ENCODE data around the gene ZNF593OS.

The ZNF593OS gene

GRCh38 chr1:26188477-26188876, 16.8 kb upstream of the ZNF593OS start:
- in situ Hi-C loops (cut with MboI; ENCODE audit: low sequenced_read_pairs, unreplicated experiment) = no loop called here
- TF ChIP-seq CTCF (IDR thresholded peaks at IDR 0.05; ENCODE audit: borderline replicate concordance, control extremely low read depth, extremely low read depth, insufficient read depth, missing control alignments) = no peak
- DNase-seq (ENCODE audit: low spot score) = no peak

GRCh38 chr1:26187882-26188281, 16.2 kb upstream of the ZNF593OS start:
- in situ Hi-C loops (cut with MboI; ENCODE audit: low sequenced_read_pairs, unreplicated experiment) = no loop called here
- DNase-seq (ENCODE audit: low spot score) = no peak
- no peak for TF ChIP-seq CTCF (IDR thresholded peaks at IDR 0.05; ENCODE audit: borderline replicate concordance, control extremely low read depth, extremely low read depth, insufficient read depth, missing control alignments)

- in situ Hi-C loops (cut with MboI; ENCODE audit: low sequenced_read_pairs, unreplicated experiment) = no loop called here
- no peak for TF ChIP-seq CTCF (IDR thresholded peaks at IDR 0.05; ENCODE audit: borderline replicate concordance, control extremely low read depth, extremely low read depth, insufficient read depth, missing control alignments)
- DNase-seq (ENCODE audit: low spot score) = no peak
These were observed 13.3 kb upstream of the ZNF593OS start for GRCh38 chr1:26184883-26185282.

GRCh38 chr1:26184086-26184485, 12.5 kb upstream of the ZNF593OS start:
- no peak for TF ChIP-seq CTCF (IDR thresholded peaks at IDR 0.05; ENCODE audit: borderline replicate concordance, control extremely low read depth, extremely low read depth, insufficient read depth, missing control alignments)
- in situ Hi-C loops (cut with MboI; ENCODE audit: low sequenced_read_pairs, unreplicated experiment) = no loop called here
- no peak for DNase-seq (ENCODE audit: low spot score)

- DNase-seq (ENCODE audit: low spot score) = no peak
- no peak for TF ChIP-seq CTCF (IDR thresholded peaks at IDR 0.05; ENCODE audit: borderline replicate concordance, control extremely low read depth, extremely low read depth, insufficient read depth, missing control alignments)
- in situ Hi-C loops (cut with MboI; ENCODE audit: low sequenced_read_pairs, unreplicated experiment) = no loop called here
These were observed 10.7 kb upstream of the ZNF593OS start for GRCh38 chr1:26182383-26182696.

- in situ Hi-C loops (cut with MboI; ENCODE audit: low sequenced_read_pairs, unreplicated experiment) = no loop called here
- TF ChIP-seq CTCF (IDR thresholded peaks at IDR 0.05; ENCODE audit: borderline replicate concordance, control extremely low read depth, extremely low read depth, insufficient read depth, missing control alignments) = no peak
- DNase-seq (ENCODE audit: low spot score) = no peak
These were observed 10.2 kb upstream of the ZNF593OS start for GRCh38 chr1:26181586-26182382.

All from GM13976 (cell line).